HCT116 (cell line): ENCODE measurements around the gene PTPN21. TPM values are rescaled to one million over a fixed set of nuclear protein-coding genes. Genes with fewer than 3 reads are reported as not detected.

Source experiments
- ATAC-seq: fragments of 200-7000 bp; cut with Tn5 transposase; 2 replicates; pipeline ENCODE4 v1.9.1; 2020; ENCODE audit warnings: mild to moderate bottlenecking, moderate library complexity
- BruUV-seq: library from RNA; stranded (reverse); fragments of 400-500 nt; replicated peaks from 2 replicates; lab custom pipeline; 2021; lab: Mats Ljungman, UMichigan
- CTCF ChIA-PET: fragments of 300-600 bp; sonication (Branson Sonifier 250); formaldehyde crosslinking; loops from one replicate; lab custom pipeline; 2021; ENCODE audit warnings: antibody characterized with exemption; lab: Charles Lee
- POLR2A ChIA-PET: fragments of 300-600, 350-600 bp; sonication (Branson Sonifier 250); formaldehyde crosslinking; loops from one replicate; lab custom pipeline; 2021; ENCODE audit warnings: antibody characterized with exemption; lab: Charles Lee
- RAD21 ChIA-PET, 2 experiments: fragments of 300-600 bp; sonication (Branson Sonifier 250); formaldehyde crosslinking; loops; one replicate each; lab custom pipeline; 2023; ENCODE audit warnings: low total read pairs in 2 of 2; ENCODE audit not compliant: uncharacterized antibody in 2 of 2, unreplicated experiment in 2 of 2, low non-redundant PET in 1 of 2; lab: Charles Lee
- DNase-seq: peaks from one replicate; pipeline ENCODE4 v3.0.0-alpha.2; 2010; ENCODE audit warnings: low read depth, low spot score
- H2AFZ ChIP-seq: fragments of 200-600 bp; shearing (Covaris generic), sonication (generic); 2 replicates; pipeline ENCODE4 v1.6.1; 2017; ENCODE audit warnings: low read depth, mixed run types, mixed read lengths, antibody characterized with exemption, low read length; ENCODE audit not compliant: poor library complexity, severe bottlenecking
- H3K27ac ChIP-seq: 2 replicates; pipeline ENCODE4 v1.5.1; 2012; ENCODE audit warnings: low read depth, low read length
- H3K27me3 ChIP-seq: fragments of 200-600 bp; sonication (generic); 2 replicates; pipeline ENCODE4 v1.6.1; 2016; ENCODE audit warnings: mixed run types, low read length, mixed read lengths; ENCODE audit not compliant: insufficient read depth
- H3K36me3 ChIP-seq, 2 experiments: fragments of 200-500 bp in 1 of 2; fragments of 200-600 bp in 1 of 2; sonication (Bioruptor generic) in 1 of 2; sonication (generic) in 1 of 2; 2 replicates each; pipeline versions ENCODE4 v1.5.1 to v1.6.1; 2014 to 2016; ENCODE audit warnings: low read length in 2 of 2, inconsistent platforms in 1 of 2, mixed read lengths in 1 of 2, mixed run types in 1 of 2; ENCODE audit not compliant: insufficient read depth in 2 of 2, control insufficient read depth in 1 of 2
- H3K4me1 ChIP-seq, 2 experiments: fragments of 200-600 bp in 1 of 2; sonication (generic) in 1 of 2; 2 replicates each; pipeline versions ENCODE4 v1.5.1 to v1.6.1; 2012 to 2017; ENCODE audit warnings: low read length in 2 of 2, inconsistent platforms in 1 of 2, mild to moderate bottlenecking in 1 of 2, mixed read lengths in 1 of 2, mixed run types in 1 of 2, moderate library complexity in 1 of 2; ENCODE audit not compliant: insufficient read depth in 2 of 2, control insufficient read depth in 1 of 2
- H3K4me2 ChIP-seq: fragments of 200-600 bp; sonication (generic); 2 replicates; pipeline ENCODE4 v1.6.1; 2017; ENCODE audit warnings: mixed run types, low read length, mixed read lengths
- H3K4me3 ChIP-seq, 2 experiments: fragments of 200-600 bp in 1 of 2; sonication (generic) in 1 of 2; replicated peaks in 1 of 2; 2 replicates each; pipeline ENCODE4 v1.5.1; 2011 to 2016; ENCODE audit warnings: low read length in 2 of 2, control low read depth in 1 of 2, low read depth in 1 of 2, mild to moderate bottlenecking in 1 of 2, mixed read lengths in 1 of 2, mixed run types in 1 of 2
- H3K79me2 ChIP-seq: fragments of 200-600 bp; sonication (generic); 2 replicates; pipeline ENCODE4 v1.6.1; 2017; ENCODE audit warnings: mild to moderate bottlenecking, mixed run types, low read length, moderate library complexity, mixed read lengths; ENCODE audit not compliant: insufficient read depth
- H3K9ac ChIP-seq: fragments of 200-600 bp; sonication (generic); 2 replicates; pipeline ENCODE4 v1.6.1; 2016; ENCODE audit warnings: low read length, mixed read lengths
- H3K9me2 ChIP-seq: fragments of 200-600 bp; sonication (generic), shearing (Covaris generic); 2 replicates; pipeline ENCODE4 v1.6.1; 2017; ENCODE audit warnings: mixed run types, mild to moderate bottlenecking, moderate library complexity; ENCODE audit not compliant: insufficient read depth
- H3K9me3 ChIP-seq, 2 experiments: fragments of 200-500 bp in 1 of 2; fragments of 200-600 bp in 1 of 2; sonication (Bioruptor generic) in 1 of 2; sonication (generic) in 1 of 2; 2 replicates each; pipeline ENCODE4 v1.6.1; 2014 to 2017; ENCODE audit warnings: low read length in 2 of 2, mixed read lengths in 2 of 2, inconsistent platforms in 1 of 2, low read depth in 1 of 2, mild to moderate bottlenecking in 1 of 2, mixed run types in 1 of 2, moderate library complexity in 1 of 2; ENCODE audit not compliant: control insufficient read depth in 1 of 2, insufficient read depth in 1 of 2
- H4K20me1 ChIP-seq: fragments of 200-600 bp; sonication (generic), shearing (Covaris generic); 2 replicates; pipeline ENCODE4 v1.6.1; 2017; ENCODE audit warnings: mixed run types, mild to moderate bottlenecking, moderate library complexity; ENCODE audit not compliant: insufficient read depth
- CEBPB ChIP-seq: IDR thresholded peaks from 2 replicates; pipeline ENCODE4 v1.6.1; 2012; ENCODE audit warnings: low read depth
- ELF1 ChIP-seq: IDR thresholded peaks from 2 replicates; pipeline ENCODE4 v1.6.1; 2012; ENCODE audit warnings: low read depth, borderline replicate concordance
- EZH2 ChIP-seq: fragments of 200-600 bp; sonication (generic); IDR thresholded peaks from 2 replicates; pipeline ENCODE4 v1.6.1; 2017; ENCODE audit warnings: antibody characterized with exemption, mixed run types
- EZH2phosphoT487 ChIP-seq: fragments of 200-600 bp; IDR thresholded peaks from 2 replicates; pipeline ENCODE4 v1.6.1; 2018; ENCODE audit warnings: antibody characterized with exemption, borderline replicate concordance
- JUND ChIP-seq: IDR thresholded peaks from 2 replicates; pipeline ENCODE4 v1.6.1; 2012
- POLR2A ChIP-seq: IDR thresholded peaks from 2 replicates; pipeline ENCODE4 v1.7.0; 2011; ENCODE audit warnings: borderline replicate concordance; ENCODE audit not compliant: insufficient read depth, insufficient read length; ENCODE audit errors: extremely low read depth
- POLR2AphosphoS5 ChIP-seq: IDR thresholded peaks from 2 replicates; pipeline ENCODE4 v1.6.1; 2011; ENCODE audit warnings: mild to moderate bottlenecking, low read depth, low read length, moderate library complexity
- RAD21 ChIP-seq: IDR thresholded peaks from 2 replicates; pipeline ENCODE4 v1.6.1; 2012; ENCODE audit warnings: low read depth, mild to moderate bottlenecking
- SIN3A ChIP-seq: IDR thresholded peaks from 2 replicates; pipeline ENCODE4 v1.6.1; 2012; ENCODE audit warnings: low read depth
- SP1 ChIP-seq: IDR thresholded peaks from 2 replicates; pipeline ENCODE4 v1.6.1; 2012; ENCODE audit warnings: low read depth
- SRF ChIP-seq: IDR thresholded peaks from 2 replicates; pipeline ENCODE4 v1.6.1; 2012; ENCODE audit warnings: low read depth
- TCF7L2 ChIP-seq: IDR thresholded peaks from 2 replicates; pipeline ENCODE4 v1.7.0; 2011; ENCODE audit warnings: borderline replicate concordance, inconsistent platforms; ENCODE audit not compliant: insufficient read depth, insufficient read length; ENCODE audit errors: extremely low read depth
- ZNF274 ChIP-seq: fragments of 200-500 bp; sonication (Bioruptor generic); IDR thresholded peaks from 2 replicates; pipeline ENCODE4 v1.6.1; 2014; ENCODE audit warnings: mild to moderate bottlenecking, low read depth, low read length, inconsistent platforms
- intact Hi-C: fragments of 100-400 bp; cut with micrococcal nuclease; formaldehyde crosslinking; loops from 2 replicates; pipeline ENCODE4 v1.10.0; 2022
- total RNA-seq: library from RNA; stranded (reverse); gene quantifications from one replicate; pipeline ENCODE4 v1.2.1, GENCODE V29; 2021; ENCODE audit not compliant: unreplicated experiment
- TF ChIP-seq, protein P1 (sequence below): IDR thresholded peaks from 2 replicates; pipeline ENCODE4 v1.6.1; 2012; ENCODE audit warnings: low read depth
- TF ChIP-seq, protein P2 (sequence below): IDR thresholded peaks from 2 replicates; pipeline ENCODE4 v1.6.1; 2011; ENCODE audit warnings: mild to moderate bottlenecking, low read length, moderate library complexity; ENCODE audit not compliant: insufficient replicate concordance; ENCODE audit errors: extremely low read depth
- TF ChIP-seq, protein P3 (sequence below): IDR thresholded peaks from 2 replicates; pipeline ENCODE4 v1.6.1; 2012
- TF ChIP-seq, protein P4 (sequence below), 3 experiments: fragments of 200-600 bp in 1 of 3; sonication (generic) in 1 of 3; IDR thresholded peaks in 2 of 3; conservative IDR thresholded peaks in 1 of 3; 2 replicates each; pipeline ENCODE4 v1.5.1; 2012 to 2017; ENCODE audit warnings: low read depth in 2 of 3, low read length in 2 of 3, antibody characterized with exemption in 1 of 3, borderline replicate concordance in 1 of 3, control low read depth in 1 of 3, mild to moderate bottlenecking in 1 of 3, mixed read lengths in 1 of 3, mixed run types in 1 of 3, moderate library complexity in 1 of 3; ENCODE audit not compliant: insufficient read depth in 1 of 3

The PTPN21 gene
- total RNA-seq, 1 experiment from 2014 or later: 7.6 TPM

DNA sequence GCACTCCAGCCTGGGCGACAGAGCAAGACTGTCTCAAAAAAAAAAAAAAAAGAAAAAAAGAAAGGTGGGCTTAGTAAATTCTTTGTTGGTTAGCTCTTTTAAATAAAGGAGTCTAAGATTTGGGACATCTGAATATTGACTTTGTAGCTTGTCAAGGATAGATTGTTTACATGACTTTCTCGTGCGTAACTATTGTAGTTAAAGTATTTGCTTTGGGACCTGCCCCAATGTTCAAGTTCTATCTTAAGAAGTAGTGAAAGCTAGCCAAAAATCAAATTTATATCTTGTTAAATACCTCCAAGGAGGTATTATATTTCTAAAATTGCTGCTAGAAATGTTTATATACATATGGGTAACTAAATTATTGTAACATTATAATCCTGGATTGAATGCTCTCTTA lies 32.4 kb downstream of the PTPN21 start:
- Histone ChIP-seq H3K4me3 (no peak overlapping the region), H3K27ac (no peak overlapping the region)

More for the DNA sequence above, 32.4 kb downstream of the PTPN21 start:
- ATAC-seq: no peak
- BruUV-seq: no TSS peak
- DNase-seq: no peak
- no peaks in the 10 kb centered on the region for H3K79me2 ChIP-seq
- CTCF ChIA-PET: no interaction called here
- H4K20me1 ChIP-seq: no peaks in the 10 kb centered on the region
- intact Hi-C loops: no loop called here
- TF ChIP-seq EZH2 (no peak), ZNF274 (no peak), JUND (no peak), RAD21 (no peak), SP1 (no peak), CEBPB (no peak), TCF7L2 (no peak), SRF (no peak), SIN3A (no peak), EZH2phosphoT487 (no peak), POLR2AphosphoS5 (no peak), POLR2A (no peak), ELF1 (no peak)
- TF ChIP-seq, protein P1, sequence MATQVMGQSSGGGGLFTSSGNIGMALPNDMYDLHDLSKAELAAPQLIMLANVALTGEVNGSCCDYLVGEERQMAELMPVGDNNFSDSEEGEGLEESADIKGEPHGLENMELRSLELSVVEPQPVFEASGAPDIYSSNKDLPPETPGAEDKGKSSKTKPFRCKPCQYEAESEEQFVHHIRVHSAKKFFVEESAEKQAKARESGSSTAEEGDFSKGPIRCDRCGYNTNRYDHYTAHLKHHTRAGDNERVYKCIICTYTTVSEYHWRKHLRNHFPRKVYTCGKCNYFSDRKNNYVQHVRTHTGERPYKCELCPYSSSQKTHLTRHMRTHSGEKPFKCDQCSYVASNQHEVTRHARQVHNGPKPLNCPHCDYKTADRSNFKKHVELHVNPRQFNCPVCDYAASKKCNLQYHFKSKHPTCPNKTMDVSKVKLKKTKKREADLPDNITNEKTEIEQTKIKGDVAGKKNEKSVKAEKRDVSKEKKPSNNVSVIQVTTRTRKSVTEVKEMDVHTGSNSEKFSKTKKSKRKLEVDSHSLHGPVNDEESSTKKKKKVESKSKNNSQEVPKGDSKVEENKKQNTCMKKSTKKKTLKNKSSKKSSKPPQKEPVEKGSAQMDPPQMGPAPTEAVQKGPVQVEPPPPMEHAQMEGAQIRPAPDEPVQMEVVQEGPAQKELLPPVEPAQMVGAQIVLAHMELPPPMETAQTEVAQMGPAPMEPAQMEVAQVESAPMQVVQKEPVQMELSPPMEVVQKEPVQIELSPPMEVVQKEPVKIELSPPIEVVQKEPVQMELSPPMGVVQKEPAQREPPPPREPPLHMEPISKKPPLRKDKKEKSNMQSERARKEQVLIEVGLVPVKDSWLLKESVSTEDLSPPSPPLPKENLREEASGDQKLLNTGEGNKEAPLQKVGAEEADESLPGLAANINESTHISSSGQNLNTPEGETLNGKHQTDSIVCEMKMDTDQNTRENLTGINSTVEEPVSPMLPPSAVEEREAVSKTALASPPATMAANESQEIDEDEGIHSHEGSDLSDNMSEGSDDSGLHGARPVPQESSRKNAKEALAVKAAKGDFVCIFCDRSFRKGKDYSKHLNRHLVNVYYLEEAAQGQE: no peak
- TF ChIP-seq, protein P2, sequence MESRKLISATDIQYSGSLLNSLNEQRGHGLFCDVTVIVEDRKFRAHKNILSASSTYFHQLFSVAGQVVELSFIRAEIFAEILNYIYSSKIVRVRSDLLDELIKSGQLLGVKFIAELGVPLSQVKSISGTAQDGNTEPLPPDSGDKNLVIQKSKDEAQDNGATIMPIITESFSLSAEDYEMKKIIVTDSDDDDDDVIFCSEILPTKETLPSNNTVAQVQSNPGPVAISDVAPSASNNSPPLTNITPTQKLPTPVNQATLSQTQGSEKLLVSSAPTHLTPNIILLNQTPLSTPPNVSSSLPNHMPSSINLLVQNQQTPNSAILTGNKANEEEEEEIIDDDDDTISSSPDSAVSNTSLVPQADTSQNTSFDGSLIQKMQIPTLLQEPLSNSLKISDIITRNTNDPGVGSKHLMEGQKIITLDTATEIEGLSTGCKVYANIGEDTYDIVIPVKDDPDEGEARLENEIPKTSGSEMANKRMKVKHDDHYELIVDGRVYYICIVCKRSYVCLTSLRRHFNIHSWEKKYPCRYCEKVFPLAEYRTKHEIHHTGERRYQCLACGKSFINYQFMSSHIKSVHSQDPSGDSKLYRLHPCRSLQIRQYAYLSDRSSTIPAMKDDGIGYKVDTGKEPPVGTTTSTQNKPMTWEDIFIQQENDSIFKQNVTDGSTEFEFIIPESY: no peak
- TF ChIP-seq, protein P3, sequence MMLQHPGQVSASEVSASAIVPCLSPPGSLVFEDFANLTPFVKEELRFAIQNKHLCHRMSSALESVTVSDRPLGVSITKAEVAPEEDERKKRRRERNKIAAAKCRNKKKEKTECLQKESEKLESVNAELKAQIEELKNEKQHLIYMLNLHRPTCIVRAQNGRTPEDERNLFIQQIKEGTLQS: no peak
- TF ChIP-seq, protein P4, sequence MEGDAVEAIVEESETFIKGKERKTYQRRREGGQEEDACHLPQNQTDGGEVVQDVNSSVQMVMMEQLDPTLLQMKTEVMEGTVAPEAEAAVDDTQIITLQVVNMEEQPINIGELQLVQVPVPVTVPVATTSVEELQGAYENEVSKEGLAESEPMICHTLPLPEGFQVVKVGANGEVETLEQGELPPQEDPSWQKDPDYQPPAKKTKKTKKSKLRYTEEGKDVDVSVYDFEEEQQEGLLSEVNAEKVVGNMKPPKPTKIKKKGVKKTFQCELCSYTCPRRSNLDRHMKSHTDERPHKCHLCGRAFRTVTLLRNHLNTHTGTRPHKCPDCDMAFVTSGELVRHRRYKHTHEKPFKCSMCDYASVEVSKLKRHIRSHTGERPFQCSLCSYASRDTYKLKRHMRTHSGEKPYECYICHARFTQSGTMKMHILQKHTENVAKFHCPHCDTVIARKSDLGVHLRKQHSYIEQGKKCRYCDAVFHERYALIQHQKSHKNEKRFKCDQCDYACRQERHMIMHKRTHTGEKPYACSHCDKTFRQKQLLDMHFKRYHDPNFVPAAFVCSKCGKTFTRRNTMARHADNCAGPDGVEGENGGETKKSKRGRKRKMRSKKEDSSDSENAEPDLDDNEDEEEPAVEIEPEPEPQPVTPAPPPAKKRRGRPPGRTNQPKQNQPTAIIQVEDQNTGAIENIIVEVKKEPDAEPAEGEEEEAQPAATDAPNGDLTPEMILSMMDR (IDR thresholded peaks at IDR 0.05 in 2 of 3, conservative IDR thresholded peaks at IDR 0.05 in 1 of 3; ENCODE audit: borderline replicate concordance in 1 of 3, insufficient read depth in 1 of 3, low read depth in 2 of 3, low read length in 2 of 3): no peak
- no peaks in the 10 kb centered on the region for H3K4me1 ChIP-seq
- no peak overlapping the region for H2AFZ ChIP-seq
- no peak overlapping the region for H3K4me2 ChIP-seq
- no peaks in the 10 kb centered on the region for H3K9me3 ChIP-seq
- no peaks in the 10 kb centered on the region for H3K27me3 ChIP-seq
- RAD21 ChIA-PET: no interaction called here
- POLR2A ChIA-PET: no interaction called here
- H3K9me2 ChIP-seq: no peaks in the 10 kb centered on the region
- H3K36me3 ChIP-seq: no peaks in the 10 kb centered on the region
- no peak overlapping the region for H3K9ac ChIP-seq
